Measurements from ENCODE around the gene MARCHF3.
"Not testable (repeated sequence)": the region's sequence is repeated elsewhere in the genome, so short reads cannot be mapped to it uniquely, and the experiment has no call there.

MARCHF3 gene

DNA sequence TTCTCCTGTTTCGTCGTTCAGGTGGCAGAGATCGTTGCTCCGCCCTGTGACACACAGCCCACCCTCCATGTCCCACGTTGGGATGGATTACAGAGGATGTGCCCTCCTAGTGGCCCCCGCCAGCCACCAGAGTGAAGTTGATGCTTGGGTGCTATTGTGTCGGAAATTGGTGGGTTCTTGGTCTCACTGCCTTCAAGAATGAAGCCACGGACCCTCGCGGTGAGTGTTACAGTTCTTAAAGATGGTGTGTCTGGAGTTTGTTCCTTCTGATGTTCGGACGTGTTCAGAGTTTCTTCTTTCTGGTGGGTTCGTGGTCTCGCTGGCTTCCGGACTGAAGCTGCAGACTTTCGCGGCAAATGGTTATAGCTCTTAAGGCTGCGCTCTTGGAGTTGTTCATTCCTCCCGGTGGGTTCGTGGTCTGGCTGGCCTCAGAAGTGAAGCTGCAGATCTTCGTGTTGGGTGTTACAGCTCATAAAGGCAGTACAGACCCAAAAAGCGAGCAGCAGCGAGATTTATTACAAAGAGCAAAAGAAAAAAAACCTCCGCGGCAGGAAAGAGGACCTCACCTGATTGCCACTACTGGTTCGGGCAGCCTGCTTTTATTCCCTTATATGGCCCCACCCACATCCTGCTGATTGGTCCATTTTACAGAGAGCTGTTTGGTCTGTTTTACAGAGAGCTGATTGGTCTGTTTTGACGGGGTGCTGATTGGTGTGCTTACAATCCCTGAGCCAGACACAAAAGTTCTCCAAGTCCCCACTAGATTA is 176.6 kb downstream of the MARCHF3 start:
- CTCF ChIA-PET = interaction anchor here (0.7 kb wide), 1 partner anchor 11 kb away, joined by 3 read pairs; no protein-coding TSS in a partner anchor
- DNase-seq = peak; percentile 58
- Mint-ChIP-seq H3K36me3 (peaks cover 37% of the 10 kb centered on the region), H3K27ac (peak overlapping the region; percentile 99), H3K4me3 (peak overlapping the region; percentile 71), H3K4me1 (peaks cover 56% of the 10 kb centered on the region)
- not testable (repeated sequence) for H3K27me3 Mint-ChIP-seq, H3K9me3 Mint-ChIP-seq

DNA sequence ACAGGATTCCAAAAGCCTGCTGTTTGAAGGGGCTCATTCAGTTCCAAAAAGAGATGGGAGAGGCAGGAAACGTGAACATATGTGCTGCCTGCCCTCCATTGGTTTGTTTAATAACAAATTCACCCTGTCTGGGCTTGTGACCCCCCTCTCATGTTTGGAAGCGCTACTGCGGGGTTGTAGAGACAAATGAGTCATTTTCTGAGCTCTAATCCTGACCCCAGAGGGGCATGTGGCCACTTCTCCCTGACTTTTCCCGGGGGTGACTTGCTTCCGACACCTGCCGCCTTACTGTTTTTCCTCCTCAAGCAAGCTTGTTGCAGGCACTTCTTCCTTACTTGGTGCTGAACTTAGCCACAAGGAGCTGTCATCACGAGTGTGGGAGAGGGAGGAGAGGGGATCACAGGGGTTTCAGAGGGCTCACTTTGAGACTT is 177.5 kb downstream of the MARCHF3 start:
- Mint-ChIP-seq H3K27ac (peak overlapping the region; percentile 99), H3K4me3 (peak overlapping the region; percentile 71), H3K27me3 (no peaks in the 10 kb centered on the region), H3K9me3 (peaks cover 3% of the 10 kb centered on the region), H3K36me3 (peaks cover 37% of the 10 kb centered on the region), H3K4me1 (peaks cover 57% of the 10 kb centered on the region)
- CTCF ChIA-PET = no interaction called here
- DNase-seq = no peak

DNA sequence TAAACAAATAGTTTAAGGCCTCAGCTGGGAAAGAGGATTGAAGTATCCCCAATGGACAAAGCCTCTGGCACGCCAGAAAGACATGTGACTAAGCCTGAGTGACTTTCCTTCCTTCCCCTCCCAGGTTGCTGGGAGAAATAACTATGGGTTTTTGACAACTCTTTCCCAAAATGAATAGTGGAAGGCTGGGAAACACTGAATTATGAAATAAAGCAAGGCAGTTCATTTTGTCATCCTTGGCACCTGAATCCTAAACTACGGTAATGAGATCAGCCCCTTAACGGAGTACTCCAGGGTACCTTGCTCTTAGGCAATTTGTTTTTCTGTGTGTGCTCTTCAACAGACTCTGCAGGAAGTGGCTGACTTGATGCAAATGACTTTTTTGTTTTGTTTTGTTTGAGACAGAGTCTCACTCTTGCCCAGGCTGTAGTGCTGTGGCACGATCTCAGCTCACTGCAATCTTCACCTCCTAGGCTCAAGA is 178.2 kb downstream of the MARCHF3 start:
- H3K4me3 Mint-ChIP-seq = peak overlapping the region; percentile 64
- H3K27me3 Mint-ChIP-seq = no peaks in the 10 kb centered on the region
- H3K4me1 Mint-ChIP-seq = peaks cover 61% of the 10 kb centered on the region
- DNase-seq = peak; percentile 33
- H3K9me3 Mint-ChIP-seq = peaks cover 3% of the 10 kb centered on the region
- peaks cover 35% of the 10 kb centered on the region for H3K36me3 Mint-ChIP-seq
- peak overlapping the region; percentile 99 for H3K27ac Mint-ChIP-seq
- CTCF ChIA-PET = no interaction called here

DNA sequence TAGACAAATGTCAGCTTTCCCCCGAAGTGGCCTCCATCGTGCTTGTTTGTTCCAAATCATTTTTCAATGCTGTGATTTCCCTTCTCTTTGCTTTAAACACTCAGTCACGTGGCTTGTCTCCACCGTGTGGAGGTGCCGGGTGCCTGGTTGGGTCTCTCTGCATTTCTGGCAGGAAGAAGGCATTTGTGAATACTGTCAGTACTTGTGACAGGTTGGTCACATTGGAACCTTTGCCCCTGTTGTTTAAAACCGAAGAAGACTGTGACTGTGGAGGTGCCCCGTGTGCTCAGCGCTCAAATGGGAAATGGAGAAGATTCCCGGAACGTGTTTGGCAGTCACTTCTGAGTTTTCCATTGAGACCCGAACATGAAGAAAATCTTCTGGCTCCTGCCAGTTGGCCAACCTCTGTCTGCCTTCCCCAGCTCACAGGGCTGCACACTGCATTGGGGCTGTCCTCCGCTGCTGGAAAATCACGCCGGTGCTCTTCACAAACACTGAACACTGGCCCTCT is 178.8 kb downstream of the MARCHF3 start:
- Mint-ChIP-seq H3K4me1 (peaks cover 65% of the 10 kb centered on the region), H3K27me3 (no peaks in the 10 kb centered on the region), H3K36me3 (peaks cover 32% of the 10 kb centered on the region), H3K4me3 (peak overlapping the region; percentile 12), H3K27ac (peak overlapping the region; percentile 99), H3K9me3 (peaks cover 3% of the 10 kb centered on the region)
- DNase-seq = peak; percentile 64
- CTCF ChIA-PET = interaction anchor here (1.2 kb wide), 1 partner anchor 201 kb away, joined by 3 read pairs; no protein-coding TSS in a partner anchor

DNA sequence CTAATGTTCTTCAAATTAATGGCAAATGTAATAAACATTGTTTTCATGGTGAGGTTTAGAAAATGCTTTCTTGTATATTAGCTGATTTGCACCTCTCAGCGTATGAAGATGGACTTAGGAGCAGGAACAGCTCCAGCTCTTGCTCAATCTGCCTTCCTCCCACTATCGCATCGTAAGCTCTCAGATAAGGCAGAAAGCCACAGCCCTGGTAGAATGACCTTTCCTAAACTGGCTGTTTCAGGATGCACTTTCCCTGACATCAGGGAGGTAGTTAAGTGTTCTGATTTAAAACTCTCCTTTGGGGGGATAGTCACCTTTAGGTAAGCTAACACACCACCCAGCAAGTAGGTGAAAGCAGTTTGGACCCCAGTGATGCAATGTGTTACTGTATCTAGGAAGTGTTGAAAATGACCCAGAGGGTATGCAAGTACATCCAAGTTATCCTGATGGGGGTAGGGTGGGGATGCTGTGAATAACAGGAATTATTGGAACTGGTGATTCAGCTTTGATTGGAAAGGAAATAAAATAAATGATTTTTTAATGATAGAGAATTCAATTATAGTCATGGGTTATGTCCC is 181.2 kb downstream of the MARCHF3 start:
- Mint-ChIP-seq H3K4me1 (peaks cover 78% of the 10 kb centered on the region), H3K36me3 (peaks cover 22% of the 10 kb centered on the region), H3K9me3 (no peaks in the 10 kb centered on the region), H3K27ac (no peak overlapping the region), H3K4me3 (no peak overlapping the region), H3K27me3 (no peaks in the 10 kb centered on the region)
- no peak for DNase-seq
- CTCF ChIA-PET = interaction anchor here (0.6 kb wide), 1 partner anchor 33 kb away, joined by 3 read pairs; no protein-coding TSS in a partner anchor

DNA sequence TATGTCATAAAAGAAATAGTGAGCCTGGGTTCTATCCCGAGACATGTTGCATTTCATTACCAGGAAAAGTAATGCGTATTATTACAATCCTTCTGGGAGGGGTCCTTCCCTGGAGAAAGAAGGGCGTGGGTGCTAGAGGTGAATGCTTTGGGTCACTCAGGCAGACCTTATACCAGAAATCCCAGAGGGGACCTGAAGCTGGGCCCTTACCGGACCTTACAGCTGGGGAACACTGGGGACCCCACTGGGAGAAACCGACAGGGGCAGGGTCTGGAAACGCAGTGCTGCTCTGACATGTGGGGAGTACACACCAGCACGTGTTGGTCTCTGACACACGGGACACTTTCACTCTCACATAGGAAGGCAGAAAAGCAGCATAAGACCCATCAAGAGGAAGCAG is 182.1 kb downstream of the MARCHF3 start:
- no peak overlapping the region for H3K27ac Mint-ChIP-seq

DNA sequence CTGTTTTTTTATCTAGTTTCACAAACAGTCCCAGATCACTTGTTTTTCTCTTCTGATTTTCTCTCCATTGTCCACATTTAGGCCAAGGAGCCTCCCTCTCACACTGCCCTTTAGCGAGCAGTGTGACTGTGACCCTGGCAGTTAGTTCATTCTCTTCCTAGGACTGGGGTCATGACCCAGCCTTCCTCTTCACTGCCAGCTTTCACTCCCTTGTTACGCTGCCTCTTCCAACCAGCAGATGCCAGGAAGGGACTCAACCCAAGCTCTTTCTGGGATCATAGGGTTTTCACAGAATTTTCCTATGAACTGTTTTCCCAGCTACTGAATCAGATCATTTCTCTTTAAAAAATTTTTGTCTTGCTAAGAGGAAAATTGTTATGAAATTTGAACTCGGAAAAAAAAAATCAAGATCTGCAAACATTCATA is 182.5 kb downstream of the MARCHF3 start:
- CTCF ChIA-PET = no interaction called here
- Mint-ChIP-seq H3K9me3 (no peaks in the 10 kb centered on the region), H3K27me3 (no peaks in the 10 kb centered on the region), H3K27ac (no peak overlapping the region), H3K4me3 (no peak overlapping the region), H3K36me3 (peaks cover 9% of the 10 kb centered on the region), H3K4me1 (peaks cover 73% of the 10 kb centered on the region)
- DNase-seq = no peak

More for the DNA sequence above, 182.1 kb downstream of the MARCHF3 start:
- CTCF ChIA-PET = no interaction called here
- DNase-seq = no peak
- Mint-ChIP-seq H3K4me1 (peaks cover 77% of the 10 kb centered on the region), H3K4me3 (no peak overlapping the region), H3K36me3 (peaks cover 12% of the 10 kb centered on the region), H3K9me3 (no peaks in the 10 kb centered on the region), H3K27me3 (no peaks in the 10 kb centered on the region)

DNA sequence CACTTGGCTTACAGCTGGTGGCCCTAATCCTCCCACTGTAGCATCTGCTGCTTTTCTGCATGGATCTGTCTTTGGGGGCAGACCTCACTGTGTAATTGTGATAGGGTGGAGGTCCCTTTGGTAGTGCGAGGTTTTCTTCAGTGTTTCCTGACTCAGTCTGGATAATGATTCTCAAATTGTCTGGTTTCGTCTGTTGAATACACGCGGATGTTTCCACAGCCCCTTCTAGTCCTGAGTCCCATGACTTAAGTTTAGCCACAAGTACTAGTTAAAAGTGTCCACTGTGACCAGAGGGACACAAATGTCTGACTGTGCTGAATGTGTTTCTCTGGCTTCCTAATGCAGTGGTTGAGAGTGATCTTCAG is 182.9 kb downstream of the MARCHF3 start:
- H3K4me1 Mint-ChIP-seq = peaks cover 69% of the 10 kb centered on the region
- H3K27me3 Mint-ChIP-seq = no peaks in the 10 kb centered on the region
- no peak for DNase-seq
- no peak overlapping the region for H3K4me3 Mint-ChIP-seq
- CTCF ChIA-PET = no interaction called here
- no peak overlapping the region for H3K27ac Mint-ChIP-seq
- H3K36me3 Mint-ChIP-seq = peaks cover 6% of the 10 kb centered on the region
- H3K9me3 Mint-ChIP-seq = no peaks in the 10 kb centered on the region

DNA sequence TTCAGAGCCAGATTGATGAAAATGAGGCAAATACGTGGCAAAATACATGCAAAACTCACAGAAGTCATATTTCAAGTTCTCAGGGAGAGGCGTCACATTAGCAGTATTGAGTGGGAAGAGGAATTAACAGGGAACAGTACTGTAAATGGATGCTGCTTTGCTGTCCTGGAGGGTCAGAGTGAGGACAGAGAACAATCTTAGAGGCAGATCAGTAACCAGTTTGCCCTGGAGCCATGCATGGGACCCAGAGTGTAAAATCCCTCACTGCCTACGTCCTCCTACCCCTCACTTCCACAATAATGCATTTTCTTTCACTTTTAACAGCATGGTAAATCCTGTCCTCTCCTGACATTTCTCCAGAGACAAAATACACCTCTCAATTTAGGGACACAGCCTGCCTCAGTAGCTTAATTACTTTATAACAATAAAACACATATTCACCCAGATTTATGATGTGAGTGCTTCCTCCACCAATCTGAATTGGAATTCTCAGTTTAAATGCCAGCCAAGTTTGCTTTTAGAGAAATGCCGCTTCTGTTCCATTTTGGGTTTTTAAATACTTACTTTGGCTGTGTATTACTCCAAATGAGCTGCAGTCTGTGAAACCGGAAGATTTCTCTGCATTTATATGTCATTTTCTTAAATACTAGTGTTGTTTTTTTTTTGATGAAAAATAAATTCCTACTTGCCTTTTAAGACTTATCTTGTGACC is 183.5 kb downstream of the MARCHF3 start:
- H3K4me3 Mint-ChIP-seq = no peak overlapping the region
- no peaks in the 10 kb centered on the region for H3K27me3 Mint-ChIP-seq
- DNase-seq = no peak
- H3K36me3 Mint-ChIP-seq = peaks cover 4% of the 10 kb centered on the region
- CTCF ChIA-PET = no interaction called here
- no peaks in the 10 kb centered on the region for H3K9me3 Mint-ChIP-seq
- peaks cover 64% of the 10 kb centered on the region for H3K4me1 Mint-ChIP-seq
- peak overlapping the region; percentile 60 for H3K27ac Mint-ChIP-seq

DNA sequence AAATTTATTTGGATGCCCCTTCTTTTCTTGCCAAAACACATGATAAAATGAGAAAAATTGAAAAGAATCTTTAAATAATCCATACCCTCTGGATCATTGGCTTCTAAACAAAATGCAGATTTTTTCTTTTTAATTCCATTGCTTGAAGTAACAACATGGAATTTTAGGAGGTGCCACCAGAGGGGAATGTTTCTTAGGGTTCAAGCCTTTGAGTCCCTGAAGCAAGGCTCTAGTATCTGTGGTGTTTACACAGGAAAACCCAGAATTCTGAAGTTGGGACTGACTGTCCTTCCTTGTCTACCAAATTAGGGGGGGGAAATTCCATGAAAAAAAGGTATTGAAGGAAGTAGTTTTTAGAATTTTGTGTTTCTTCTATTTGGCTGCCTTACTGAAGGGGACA is 184.0 kb downstream of the MARCHF3 start:
- peak overlapping the region; percentile 94 for H3K27ac Mint-ChIP-seq
- no peaks in the 10 kb centered on the region for H3K27me3 Mint-ChIP-seq
- H3K4me1 Mint-ChIP-seq = peaks cover 58% of the 10 kb centered on the region
- DNase-seq = no peak
- no peaks in the 10 kb centered on the region for H3K9me3 Mint-ChIP-seq
- H3K4me3 Mint-ChIP-seq = no peak overlapping the region
- H3K36me3 Mint-ChIP-seq = peaks cover 4% of the 10 kb centered on the region
- CTCF ChIA-PET = no interaction called here

DNA sequence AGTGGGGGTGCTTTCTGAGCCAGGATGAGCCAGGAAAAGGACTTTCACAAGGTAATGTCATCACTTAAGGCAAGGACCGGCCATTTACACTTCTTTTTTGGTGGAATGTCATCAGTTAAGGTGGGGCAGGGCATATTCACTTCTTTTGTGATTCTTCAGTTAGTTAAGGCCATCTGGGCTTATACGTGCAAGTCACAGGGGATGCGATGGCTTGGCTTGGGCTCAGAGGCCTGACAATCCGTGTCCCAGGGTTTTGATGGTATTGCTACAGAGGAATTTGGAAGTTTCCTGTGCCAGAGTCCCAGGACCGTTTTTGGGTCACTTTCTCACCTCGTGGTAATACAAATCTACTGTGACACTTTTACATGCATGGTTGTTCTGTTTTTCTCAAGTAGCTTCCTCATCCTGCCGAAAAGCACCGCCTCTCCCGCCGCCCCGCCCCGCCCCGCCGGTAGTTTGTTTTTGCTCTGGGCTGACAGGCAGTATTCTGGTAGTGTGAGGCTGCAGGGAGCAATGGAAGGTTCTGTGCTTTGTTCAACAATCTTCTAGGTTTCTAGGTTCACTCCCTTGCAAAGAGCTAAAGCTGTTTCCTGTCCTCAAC is 184.8 kb downstream of the MARCHF3 start:
- H3K36me3 Mint-ChIP-seq, H3K27me3 Mint-ChIP-seq, CTCF ChIA-PET, H3K9me3 Mint-ChIP-seq, H3K4me3 Mint-ChIP-seq: not testable (repeated sequence)
- Mint-ChIP-seq H3K27ac (peak overlapping the region; percentile 94), H3K4me1 (peaks cover 51% of the 10 kb centered on the region)
- peak; percentile 56 for DNase-seq

DNA sequence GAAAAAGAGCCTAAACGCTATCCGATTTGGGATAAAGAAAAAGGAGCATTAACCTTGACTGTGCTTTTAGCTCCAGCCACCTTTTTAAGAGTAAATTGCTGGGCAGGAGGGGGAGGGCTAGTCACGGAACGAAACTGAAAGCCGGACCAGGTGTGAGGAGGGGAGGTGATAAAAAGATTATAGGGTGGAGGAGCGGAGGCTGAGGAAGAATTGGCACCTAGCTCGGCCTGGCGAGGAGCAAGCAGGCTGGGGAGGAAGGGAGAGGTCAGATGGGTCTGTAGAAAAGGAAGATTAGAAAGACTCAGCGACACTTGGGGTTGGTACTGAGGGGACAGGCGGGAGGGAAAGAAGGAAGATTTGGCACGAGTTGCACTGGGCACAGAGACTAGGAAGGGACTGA is 187.0 kb downstream of the MARCHF3 start:
- DNase-seq, H3K4me3 Mint-ChIP-seq, CTCF ChIA-PET, H3K9me3 Mint-ChIP-seq, H3K27me3 Mint-ChIP-seq: not testable (repeated sequence)
- peaks cover 13% of the 10 kb centered on the region for H3K36me3 Mint-ChIP-seq
- peaks cover 43% of the 10 kb centered on the region for H3K4me1 Mint-ChIP-seq
- peak overlapping the region; percentile 67 for H3K27ac Mint-ChIP-seq

DNA sequence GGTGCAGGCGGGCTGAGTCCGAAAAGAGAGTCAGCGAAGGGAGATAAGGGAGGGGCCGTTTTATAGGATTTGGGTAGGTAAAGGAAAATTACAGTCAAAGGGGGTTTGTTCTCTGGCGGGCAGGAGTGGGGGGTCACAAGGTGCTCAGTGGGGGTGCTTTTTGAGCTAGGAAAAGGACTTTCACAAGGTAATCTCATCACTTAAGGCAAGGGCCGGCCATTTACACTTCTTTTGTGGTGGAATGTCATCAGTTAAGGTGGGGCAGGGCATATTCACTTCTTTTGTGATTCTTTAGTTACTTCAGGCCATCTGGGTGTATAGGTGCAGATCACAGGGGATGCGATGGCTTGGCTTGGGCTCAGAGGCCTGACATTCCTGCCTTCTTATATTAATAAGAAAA is 191.0 kb downstream of the MARCHF3 start:
- H3K27me3 Mint-ChIP-seq, H3K4me3 Mint-ChIP-seq, H3K27ac Mint-ChIP-seq, H3K9me3 Mint-ChIP-seq, CTCF ChIA-PET, DNase-seq: not testable (repeated sequence)
- Mint-ChIP-seq H3K36me3 (peaks cover 42% of the 10 kb centered on the region), H3K4me1 (peaks cover 11% of the 10 kb centered on the region)

DNA sequence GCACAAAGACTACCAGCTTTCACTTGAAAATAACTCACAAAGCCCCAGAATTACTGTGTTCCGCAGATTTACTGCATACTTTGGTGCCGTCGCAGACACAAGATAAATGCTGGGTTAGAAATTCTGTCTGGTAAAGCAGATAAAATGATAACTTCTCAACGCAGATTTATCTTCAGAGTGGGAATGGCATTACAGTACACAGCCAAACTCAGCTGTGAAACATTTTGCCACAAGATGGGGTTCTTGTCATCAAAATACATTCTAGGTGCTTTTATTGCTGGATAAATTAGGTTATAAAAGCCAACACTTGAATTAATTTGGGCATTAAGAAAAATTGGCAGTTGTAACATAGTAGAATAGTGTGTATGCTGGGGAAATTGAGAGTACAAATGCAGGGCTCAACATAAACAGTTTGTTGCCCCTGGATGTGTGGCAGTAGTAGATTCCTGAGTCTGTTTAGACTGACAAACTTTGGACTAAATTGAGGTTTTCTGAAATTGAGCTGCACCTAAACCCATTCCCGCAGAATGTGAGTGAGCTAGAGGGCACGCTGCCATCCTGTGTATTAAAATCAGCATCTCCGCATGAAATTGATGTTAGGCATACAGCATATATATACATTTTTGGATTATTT is 192.3 kb downstream of the MARCHF3 start:
- Mint-ChIP-seq H3K27me3 (no peaks in the 10 kb centered on the region), H3K9me3 (no peaks in the 10 kb centered on the region), H3K4me3 (no peak overlapping the region), H3K27ac (peak overlapping the region; percentile 8), H3K36me3 (peaks cover 54% of the 10 kb centered on the region), H3K4me1 (no peaks in the 10 kb centered on the region)
- CTCF ChIA-PET = interaction anchor here (1.0 to 1.1 kb wide), 2 partner anchors 12 to 17 kb away, joined by 3 to 4 read pairs; no protein-coding TSS in a partner anchor
- DNase-seq = no peak

All from activated naive CD4-positive, alpha-beta T cell treated with anti-CD3 and anti-CD28 coated beads, Interleukin-2, amount 10 ng/mL, durations not matched to agents 7 days and 5 days (primary cell).